ENCODE measurements around the gene TSSC4. TPM values are rescaled to one million over a fixed set of nuclear protein-coding genes. Genes with fewer than 3 reads are reported as not detected.

The TSSC4 gene
- total RNA-seq, 1 donor from 2014 or later: 70.0 TPM

DNA sequence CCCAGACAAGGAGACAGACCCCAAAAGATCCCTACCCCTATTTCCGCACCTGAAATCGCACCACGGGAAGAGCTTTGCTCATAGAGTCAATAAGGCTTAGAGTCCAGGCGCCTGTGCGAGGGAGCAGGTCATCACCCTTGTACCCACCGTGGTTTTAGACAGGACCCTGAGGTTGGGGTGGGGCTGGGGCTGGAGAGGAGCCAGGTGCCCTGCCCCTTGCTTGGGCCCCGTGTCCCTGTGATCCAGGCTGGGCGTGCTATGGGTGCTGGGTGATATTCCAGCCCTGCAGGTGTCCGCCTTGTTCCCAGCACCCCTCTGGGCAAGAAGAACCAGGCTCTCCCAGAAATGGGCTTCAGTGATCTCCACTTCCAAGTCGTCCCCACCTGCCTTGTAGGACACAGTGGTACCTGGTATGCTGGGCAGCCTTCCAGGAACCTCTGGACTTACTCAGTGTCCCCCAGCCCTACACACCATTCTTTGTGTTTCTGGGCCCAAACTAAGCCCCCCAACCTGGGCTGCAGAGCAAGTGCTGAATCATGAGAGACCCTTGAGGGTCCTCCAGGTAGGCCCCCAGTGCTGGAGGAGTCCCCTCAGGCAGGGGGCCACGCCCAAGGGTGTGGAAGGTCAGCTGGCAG is 18.9 kb upstream of the TSSC4 start:
- Histone ChIP-seq H3K27ac (ENCODE audit: low read depth, low read length) (no peak overlapping the region), H3K27me3 (ENCODE audit: insufficient read depth, low read length) (no peaks in the 10 kb centered on the region), H3K79me2 (ENCODE audit: insufficient read depth, low read length) (peaks cover 88% of the 10 kb centered on the region), H3K4me1 (ENCODE audit: insufficient read depth, low read length) (peaks cover 44% of the 10 kb centered on the region), H3K4me2 (ENCODE audit: low read length) (peak overlapping the region; percentile 95), H3K4me3 (ENCODE audit: insufficient read depth, low read depth, low read length) (no peak overlapping the region), H3K9ac (ENCODE audit: low read length) (no peak overlapping the region), H3K9me3 (ENCODE audit: insufficient read depth, low read depth, low read length) (no peaks in the 10 kb centered on the region), H2AFZ (ENCODE audit: low read depth, low read length) (no peak overlapping the region), H3K36me3 (ENCODE audit: insufficient read depth, low read length) (no peaks in the 10 kb centered on the region), H4K20me1 (ENCODE audit: insufficient read depth, low read length) (peaks cover 85% of the 10 kb centered on the region)
- Mint-ChIP-seq H3K4me1 (ENCODE audit: low read depth, unreplicated experiment) (peaks cover 21% of the 10 kb centered on the region), H3K9me3 (ENCODE audit: unreplicated experiment) (no peaks in the 10 kb centered on the region), H3K27me3 (ENCODE audit: low read depth, unreplicated experiment) (no peaks in the 10 kb centered on the region), H3K4me3 (ENCODE audit: unreplicated experiment) (no peak overlapping the region), H3K27ac (ENCODE audit: unreplicated experiment) (peak overlapping the region; percentile 72), H3K36me3 (ENCODE audit: low read depth, unreplicated experiment) (peaks cover 2% of the 10 kb centered on the region)
- FAIRE-seq: no peak
- TF ChIP-seq CTCF (IDR thresholded peaks at IDR 0.05; ENCODE audit: insufficient read depth, low read depth, low read length) (no peak), EZH2 (IDR thresholded peaks at IDR 0.05; ENCODE audit: insufficient read depth, low read length) (no peak)
- no peak for DNase-seq (ENCODE audit: low read depth)

DNA sequence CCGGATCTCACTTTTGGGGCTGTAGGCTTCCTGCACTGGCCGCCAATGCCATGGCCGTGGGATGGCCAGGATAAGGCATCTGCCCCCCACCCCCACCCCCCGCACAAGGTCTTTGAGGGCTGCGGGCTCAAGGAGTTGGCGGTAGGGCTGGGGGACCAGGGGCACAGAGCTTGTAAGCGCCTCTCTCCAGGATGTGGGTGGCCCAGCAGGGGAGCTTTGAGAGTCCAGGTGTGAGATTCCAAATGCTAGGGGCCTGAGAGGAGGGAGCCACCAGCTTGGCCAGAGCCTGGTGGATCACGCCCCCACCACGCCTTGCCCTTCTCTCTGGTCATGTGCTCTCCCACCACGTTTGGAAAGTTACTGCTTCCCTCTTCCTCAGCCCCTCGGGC is 18.4 kb upstream of the TSSC4 start:
- no peak for DNase-seq (ENCODE audit: low read depth)
- TF ChIP-seq EZH2 (IDR thresholded peaks at IDR 0.05; ENCODE audit: insufficient read depth, low read length) (no peak), CTCF (IDR thresholded peaks at IDR 0.05; ENCODE audit: insufficient read depth, low read depth, low read length) (no peak)
- Histone ChIP-seq H2AFZ (ENCODE audit: low read depth, low read length) (no peak overlapping the region), H3K4me1 (ENCODE audit: insufficient read depth, low read length) (peaks cover 43% of the 10 kb centered on the region), H4K20me1 (ENCODE audit: insufficient read depth, low read length) (peaks cover 87% of the 10 kb centered on the region), H3K9ac (ENCODE audit: low read length) (peak overlapping the region; percentile 52), H3K4me3 (ENCODE audit: insufficient read depth, low read depth, low read length) (no peak overlapping the region), H3K4me2 (ENCODE audit: low read length) (no peak overlapping the region), H3K27ac (ENCODE audit: low read depth, low read length) (no peak overlapping the region), H3K9me3 (ENCODE audit: insufficient read depth, low read depth, low read length) (no peaks in the 10 kb centered on the region), H3K27me3 (ENCODE audit: insufficient read depth, low read length) (no peaks in the 10 kb centered on the region), H3K79me2 (ENCODE audit: insufficient read depth, low read length) (peaks cover 94% of the 10 kb centered on the region), H3K36me3 (ENCODE audit: insufficient read depth, low read length) (no peaks in the 10 kb centered on the region)
- no peaks in the 10 kb centered on the region for H3K9me3 Mint-ChIP-seq (ENCODE audit: unreplicated experiment)
- H3K4me1 Mint-ChIP-seq (ENCODE audit: low read depth, unreplicated experiment): peaks cover 21% of the 10 kb centered on the region
- no peak overlapping the region for H3K4me3 Mint-ChIP-seq (ENCODE audit: unreplicated experiment)
- H3K36me3 Mint-ChIP-seq (ENCODE audit: low read depth, unreplicated experiment): peaks cover 2% of the 10 kb centered on the region
- no peak for FAIRE-seq
- H3K27ac Mint-ChIP-seq (ENCODE audit: unreplicated experiment): no peak overlapping the region
- H3K27me3 Mint-ChIP-seq (ENCODE audit: low read depth, unreplicated experiment): no peaks in the 10 kb centered on the region
